ENCODE data around the gene CELF2.
A peak's percentile ranks its signal among the peaks of the same experiment; 100 is the strongest.

CELF2 gene

DNA sequence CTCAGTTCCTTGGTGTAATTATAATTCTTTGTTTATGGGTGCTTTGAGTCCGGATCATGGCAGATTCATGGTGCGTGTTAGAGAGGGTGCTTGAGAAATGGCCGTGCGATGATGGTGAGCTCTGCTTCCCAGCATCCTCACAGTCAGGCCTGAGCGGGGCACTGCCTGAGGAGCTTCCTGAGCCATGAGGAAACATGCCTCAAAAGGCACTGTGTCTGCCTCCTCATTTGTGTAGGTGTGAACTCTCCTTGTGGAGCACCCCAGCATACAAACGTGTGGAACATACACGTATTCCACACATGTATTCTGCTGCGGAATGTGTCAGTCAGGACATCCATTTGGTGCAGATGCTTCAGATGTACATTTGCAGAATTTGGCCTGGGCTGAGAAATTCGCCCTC lies 205.4 kb downstream of the CELF2 start:
- DNase-seq (ENCODE audit: low read depth in 3 of 3): no peak

DNA sequence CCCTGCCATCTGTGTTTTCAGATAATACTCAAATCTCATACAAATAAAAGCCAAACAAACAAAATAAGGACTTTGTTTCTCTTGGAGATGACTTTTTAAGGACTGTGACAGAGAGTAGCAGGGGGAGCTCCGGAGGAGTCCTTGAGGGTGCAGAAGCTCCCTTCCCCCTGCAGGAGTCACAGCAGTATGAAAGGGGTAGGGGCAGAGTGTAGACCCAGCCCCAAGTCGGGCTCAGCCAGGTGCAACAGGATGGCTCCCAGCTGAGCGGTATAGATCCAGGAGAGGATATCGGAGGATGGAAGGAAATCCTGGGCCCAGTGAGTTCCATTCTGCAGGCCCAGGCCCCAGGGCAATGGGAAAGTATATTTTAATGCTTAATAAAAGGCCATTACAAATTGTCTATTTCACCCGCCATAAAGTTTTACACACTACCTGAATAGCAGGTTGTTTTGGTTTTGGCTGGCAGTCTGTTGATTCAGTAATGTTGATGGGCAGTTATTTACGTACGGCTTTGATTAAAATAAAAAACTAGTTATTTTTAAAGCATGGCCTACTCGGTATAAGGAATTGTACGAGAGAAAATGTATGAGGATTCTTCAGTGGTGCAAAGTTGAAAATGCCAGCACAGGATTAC lies 206.0 kb downstream of the CELF2 start:
- no peak for DNase-seq (ENCODE audit: low read depth in 3 of 3)

DNA sequence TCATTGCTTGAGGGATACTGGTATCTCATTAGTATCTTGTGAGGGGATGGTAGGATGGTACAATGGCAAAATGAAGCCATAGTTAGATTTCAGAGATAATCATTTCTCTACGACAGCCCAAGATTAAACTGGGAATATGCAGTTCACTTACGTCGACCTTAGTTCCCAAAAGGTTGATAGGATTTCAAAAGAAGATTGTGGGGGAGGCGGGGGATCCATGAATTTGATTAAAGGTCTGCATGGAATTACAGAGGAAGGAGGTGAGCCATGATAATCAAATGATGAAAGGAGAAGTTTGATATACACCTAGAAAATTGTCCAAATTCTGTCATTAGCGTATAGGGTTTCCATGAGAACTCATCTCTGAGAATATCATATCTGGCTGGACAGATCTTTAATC lies 206.6 kb downstream of the CELF2 start:
- DNase-seq (ENCODE audit: low read depth in 3 of 3): no peak

DNA sequence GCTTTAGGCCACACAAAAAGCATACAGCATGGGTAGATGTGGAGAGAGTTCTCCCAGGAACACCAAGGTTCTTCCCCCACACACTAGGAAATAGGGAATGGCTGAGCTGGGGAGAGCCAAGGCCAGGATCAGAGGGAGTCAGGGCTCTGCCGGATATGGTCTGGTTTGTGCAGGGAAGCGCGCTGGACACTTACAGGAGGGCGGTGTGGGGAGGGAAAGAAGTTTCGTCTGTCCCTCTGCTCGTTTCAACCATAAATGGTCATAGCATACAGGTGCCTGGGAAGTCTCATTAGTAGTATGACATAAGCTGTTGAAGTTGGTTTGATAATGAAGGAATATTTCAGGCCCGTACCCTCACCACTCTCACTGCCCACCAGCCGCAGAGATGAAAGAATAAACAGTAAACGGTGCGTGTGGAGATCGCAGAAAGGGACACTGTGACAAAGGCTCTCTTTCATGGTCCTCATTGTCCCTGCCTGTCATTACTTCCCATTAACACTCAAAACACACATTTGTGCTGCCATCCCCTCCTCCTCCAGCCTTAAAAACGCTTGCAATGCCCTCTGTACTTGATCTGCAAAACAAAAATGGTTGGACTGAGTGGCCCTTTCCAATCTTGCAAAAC lies 207.2 kb downstream of the CELF2 start:
- DNase-seq (ENCODE audit: low read depth in 3 of 3): no peak

DNA sequence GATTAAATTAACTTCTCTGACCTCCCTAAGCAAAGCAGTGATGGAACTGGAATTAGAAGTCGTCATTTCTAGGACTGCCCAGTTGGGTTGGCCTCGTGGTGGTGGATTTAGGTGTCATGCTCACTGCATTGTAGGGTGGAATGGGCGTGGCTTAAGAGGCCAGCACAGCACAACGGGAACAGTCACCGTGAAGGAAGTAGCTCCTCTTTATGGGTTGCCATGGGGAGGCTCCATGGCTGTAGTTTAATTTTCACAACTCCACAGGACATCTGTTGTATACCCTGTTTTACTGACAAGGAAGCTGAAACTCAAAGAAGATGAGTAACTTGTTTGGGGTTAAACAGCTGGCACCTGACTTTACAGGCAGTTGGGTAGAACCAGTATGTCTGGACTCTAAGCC lies 208.3 kb downstream of the CELF2 start:
- DNase-seq (ENCODE audit: low read depth in 3 of 3): peak; percentile 51 to 68 (median 67)

DNA sequence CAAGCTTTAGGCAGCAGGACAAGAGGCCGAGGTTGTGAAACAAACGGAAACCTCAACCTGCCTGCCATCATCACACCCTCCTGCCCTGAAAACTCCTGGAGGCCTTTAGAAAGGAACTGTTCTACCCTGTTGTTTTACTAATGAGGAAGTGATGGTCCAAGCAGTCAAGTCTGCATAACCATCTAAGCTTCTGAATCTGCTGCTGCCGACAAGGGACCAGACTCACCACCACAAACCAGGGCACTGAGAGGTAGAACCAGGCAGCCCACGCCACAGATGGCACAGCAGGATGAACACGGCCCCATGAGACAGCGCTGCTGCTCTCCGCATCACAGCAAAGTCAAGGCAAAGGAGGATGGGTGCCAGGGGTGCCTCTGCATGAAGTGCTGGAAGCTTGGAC lies 209.4 kb downstream of the CELF2 start:
- DNase-seq (ENCODE audit: low read depth in 3 of 3): no peak

DNA sequence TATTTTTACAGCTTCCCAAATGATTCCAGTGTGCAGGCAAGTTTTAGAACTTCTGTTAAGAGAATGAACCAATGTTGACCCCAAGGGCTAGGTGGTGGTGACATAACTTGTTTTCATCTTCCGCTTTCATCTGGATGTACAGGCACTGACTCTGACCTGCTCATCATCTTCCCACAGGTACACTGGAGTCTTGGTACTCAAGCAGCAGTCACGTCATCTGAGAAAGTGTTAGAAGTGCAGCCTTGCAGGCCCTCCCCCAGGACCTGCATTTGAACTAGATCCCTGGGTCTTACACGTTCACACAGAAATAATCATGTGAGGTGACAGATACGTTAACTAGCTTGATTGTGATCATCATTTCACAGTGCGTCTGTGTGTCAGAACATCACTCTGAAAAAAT lies 212.2 kb downstream of the CELF2 start:
- no peak for DNase-seq (ENCODE audit: low read depth in 3 of 3)

DNA sequence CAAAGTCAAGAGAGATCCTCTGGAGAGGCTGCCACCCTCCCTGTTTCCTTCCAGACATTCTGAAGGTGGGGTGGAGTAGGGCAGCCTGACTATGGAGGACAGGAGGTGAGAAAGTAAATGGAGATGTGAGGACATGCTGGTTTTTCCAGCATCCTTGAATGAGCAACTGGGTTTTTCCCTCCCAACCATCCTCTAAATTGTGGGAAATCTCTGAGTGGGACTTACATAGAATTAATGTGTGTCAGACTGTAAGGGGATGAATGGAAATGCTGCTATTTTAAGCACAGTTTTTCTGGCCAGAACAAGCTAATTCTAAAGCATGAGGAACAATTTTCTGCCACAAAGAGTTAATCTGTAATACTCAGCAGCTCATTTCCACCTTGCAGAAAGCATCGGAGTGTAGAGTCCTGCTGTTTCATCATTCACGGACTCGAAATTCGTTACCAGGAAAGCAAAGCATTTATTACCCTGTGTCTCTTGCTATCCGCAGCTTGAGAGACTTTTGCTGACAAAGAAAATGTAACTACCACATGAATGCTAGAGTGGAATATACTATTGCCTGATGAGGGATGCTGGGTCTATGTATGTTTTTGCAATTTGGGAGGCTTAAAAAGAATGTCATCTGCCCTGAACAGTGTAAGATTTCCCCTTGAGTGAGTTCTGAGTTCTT lies 213.0 kb downstream of the CELF2 start:
- no peak for DNase-seq (ENCODE audit: low read depth in 3 of 3)

- DNase-seq (ENCODE audit: low read depth in 3 of 3): no peak
These were observed 213.6 kb downstream of the CELF2 start for GRCh38 chr10:11231285-11231684.

DNA sequence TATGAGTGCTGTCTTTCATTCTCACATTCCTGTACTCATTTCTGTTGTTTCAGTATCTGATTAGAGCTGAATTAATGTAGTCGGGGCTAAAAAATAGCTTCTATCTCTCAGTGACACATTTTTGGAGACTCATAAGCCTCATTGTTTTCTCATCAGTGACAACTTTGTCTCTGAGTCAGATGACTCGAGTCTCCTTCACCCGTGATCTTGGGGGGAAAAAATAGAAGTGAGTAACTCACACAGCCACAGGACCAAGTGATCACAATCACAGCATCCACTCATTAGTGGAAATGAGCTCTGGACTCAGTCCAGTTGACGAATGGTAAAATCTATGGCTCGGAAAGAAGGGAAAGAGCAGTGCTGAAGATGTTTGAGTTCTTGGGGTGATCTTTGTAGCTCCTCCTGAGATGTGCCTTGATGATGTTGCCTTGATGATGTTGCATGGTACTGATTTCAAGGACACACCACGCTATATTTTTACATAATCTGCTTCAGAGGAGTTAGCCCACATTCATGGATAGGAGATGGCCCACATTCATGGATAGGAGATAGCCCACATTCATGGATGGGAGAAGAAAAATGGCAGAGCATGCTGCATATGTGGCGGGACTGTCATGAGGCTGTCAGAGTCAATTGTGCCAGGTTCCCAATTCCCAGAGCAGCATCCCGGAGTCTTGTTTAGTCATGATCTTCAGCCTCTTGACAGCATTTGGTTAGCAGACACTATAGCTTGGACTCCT lies 214.7 kb downstream of the CELF2 start:
- no peak for DNase-seq (ENCODE audit: low read depth in 3 of 3)

DNA sequence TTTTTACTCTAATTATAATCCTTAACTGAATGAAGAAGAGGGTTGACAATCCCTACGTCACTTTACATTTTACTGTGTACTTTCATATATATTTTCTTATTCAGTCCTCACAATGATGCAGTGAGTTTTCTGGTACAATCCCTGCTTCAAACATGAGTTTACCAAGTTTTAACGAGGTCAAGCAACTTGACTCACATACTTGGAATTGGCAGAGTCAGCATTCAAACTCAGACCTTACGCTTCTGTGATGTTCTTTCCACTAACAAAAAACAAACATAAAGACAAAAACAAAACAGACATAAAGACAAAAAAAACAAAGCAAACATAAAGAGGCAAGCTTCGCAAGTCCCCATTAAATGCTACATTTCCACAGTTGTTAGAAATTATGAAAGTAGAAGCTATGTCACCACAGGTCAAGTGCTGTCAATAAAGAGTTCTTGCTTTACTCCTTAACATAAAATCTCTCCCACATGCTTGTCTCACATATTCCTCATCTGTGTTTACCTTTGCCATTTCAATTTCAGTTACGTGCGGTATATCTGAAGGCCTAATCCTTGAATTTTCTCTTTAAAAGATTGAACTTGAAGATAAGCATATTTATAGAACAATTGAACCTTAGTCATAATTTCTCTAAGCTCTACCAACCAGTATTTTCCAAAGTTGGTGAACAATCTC lies 217.3 kb downstream of the CELF2 start:
- no peak for DNase-seq (ENCODE audit: low read depth in 3 of 3)

DNA sequence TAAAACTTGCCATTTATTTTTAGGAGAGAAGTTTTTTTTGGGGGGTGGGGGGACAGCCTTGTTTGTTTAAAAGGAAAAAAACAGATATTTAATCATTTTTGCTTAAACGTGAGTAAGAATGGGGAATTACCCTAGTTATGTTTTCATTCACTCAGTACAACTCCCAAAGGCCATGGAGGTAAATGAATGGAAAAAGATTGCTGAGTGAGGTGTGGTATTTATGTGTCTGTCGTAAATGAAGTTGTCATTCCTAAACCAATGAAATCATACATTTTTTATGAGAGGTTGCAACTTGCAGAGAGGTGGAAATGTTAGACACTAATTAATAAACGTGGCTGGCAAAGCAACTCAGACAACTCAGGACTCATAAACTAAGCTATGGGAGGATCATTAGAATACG lies 218.1 kb downstream of the CELF2 start:
- no peak for DNase-seq (ENCODE audit: low read depth in 3 of 3)

- DNase-seq (ENCODE audit: low read depth in 3 of 3): no peak
These were observed 218.6 kb downstream of the CELF2 start for GRCh38 chr10:11236234-11236633.

DNA sequence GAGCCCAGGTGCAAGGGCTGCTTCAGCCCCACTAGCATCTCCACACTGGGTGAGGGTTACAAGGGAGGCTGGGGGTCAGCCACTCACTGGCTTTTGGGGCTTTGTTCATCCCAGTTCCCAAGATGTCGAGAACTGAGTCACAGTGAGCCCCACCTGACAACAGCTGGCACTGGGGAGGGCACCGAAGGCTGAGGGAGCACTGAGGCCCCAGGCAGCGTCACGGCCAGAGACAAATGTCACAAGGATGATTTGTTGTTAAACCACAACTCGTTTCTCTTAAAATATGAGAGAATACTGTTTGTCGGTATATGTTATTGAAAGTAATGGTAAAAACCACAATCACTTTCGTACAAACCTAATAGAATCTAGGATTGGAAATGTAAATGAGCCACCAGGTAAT lies 219.9 kb downstream of the CELF2 start:
- DNase-seq (ENCODE audit: low read depth in 3 of 3): peak in 1 of 3 donors; percentile 43

DNA sequence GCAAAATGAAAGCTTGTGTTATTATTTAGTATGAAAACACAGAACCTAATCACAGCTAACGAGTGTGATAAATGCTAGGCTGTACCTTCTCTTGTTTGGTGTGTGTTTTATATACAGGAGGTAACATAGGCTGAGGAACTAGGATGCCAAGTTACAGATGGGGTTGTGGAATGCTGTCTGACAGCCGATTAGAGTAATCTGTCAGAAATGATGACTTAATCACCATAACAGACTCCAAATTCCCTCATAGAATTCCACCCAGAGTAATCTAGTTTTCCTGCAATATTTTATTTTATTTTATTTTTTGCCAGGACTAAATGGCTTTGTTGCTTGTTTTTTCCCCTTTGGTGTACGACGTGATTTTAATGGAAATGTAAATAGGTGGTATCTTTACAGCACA lies 221.2 kb downstream of the CELF2 start:
- no peak for DNase-seq (ENCODE audit: low read depth in 3 of 3)

DNA sequence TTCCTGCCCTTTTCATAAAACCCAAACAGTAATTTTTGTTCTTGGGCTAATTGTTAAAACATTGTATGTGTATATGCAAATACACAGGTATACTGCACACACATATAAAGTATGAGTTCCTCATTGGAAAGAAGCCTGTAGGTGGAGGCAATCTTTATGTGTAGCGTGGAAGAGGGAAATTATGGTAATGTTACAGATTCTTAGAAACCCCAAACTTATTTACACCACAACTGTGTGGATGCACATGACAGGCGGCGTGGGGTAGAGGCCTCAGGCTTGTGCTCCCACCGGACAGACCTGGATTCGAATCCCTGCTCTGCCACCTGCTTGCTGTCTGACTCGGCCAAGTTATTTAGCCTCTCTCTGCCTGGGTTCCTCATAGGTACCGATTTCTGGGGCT lies 223.0 kb downstream of the CELF2 start:
- DNase-seq (ENCODE audit: low read depth in 3 of 3): no peak

GRCh38 chr10:11242443-11243387 lies 225.0 kb downstream of the CELF2 start:
- DNase-seq (ENCODE audit: low read depth in 3 of 3): no peak

DNA sequence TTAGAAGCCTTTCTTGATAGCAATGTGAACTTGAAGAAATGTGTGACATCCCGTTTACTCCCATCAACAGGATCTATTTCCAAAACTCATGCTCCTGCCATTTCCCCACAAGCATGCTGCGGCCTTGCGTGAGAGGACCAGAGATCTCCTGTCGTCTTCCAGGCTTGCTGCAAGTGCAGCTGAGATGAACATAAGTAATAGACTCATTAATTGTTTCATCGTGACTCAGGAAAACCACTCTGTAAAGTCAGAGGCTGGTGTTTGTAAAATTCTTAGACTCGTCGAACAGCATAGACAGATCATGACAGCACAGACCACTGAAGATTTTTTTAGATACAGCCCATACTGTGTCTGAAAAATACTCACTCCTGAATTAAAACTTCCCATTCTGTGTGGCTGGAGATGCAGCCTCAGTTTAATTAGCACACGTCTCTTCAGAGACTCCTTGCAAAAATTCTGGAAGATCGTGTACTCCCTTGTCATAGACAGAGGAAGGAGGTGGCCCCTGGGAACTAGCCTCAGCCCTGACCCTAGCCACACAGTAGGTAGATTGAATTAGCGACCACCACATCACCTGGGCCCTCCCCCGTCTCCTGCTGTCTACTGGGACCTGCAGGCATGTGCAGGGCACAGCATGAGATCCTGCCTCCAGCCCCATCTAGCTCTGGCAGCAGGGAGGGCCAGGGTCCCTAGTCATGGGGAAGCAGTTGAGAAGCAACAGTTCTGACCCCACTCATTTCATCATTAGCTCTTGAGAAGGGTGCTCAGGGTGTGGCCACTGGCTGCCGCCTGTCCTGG lies 226.0 kb downstream of the CELF2 start:
- DNase-seq (ENCODE audit: low read depth in 3 of 3): no peak

DNA sequence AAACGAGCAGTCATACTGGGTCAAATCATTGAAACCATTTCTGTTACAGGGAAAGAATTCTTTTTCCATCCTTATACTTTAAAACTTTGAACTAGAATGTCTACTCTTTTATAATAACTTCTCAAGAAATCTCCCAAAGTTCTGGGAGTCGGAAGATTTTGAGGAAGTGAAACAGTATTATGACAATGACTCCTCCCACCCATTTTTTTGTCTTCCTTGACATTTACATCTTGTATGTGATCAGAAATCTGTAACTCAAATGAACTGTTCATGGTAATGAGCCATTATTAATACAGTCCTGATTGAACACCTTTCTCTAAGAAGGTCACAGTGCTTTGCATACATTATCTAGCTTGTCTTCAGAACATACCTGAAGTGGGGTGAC lies 227.4 kb downstream of the CELF2 start:
- DNase-seq (ENCODE audit: low read depth in 3 of 3): no peak

DNA sequence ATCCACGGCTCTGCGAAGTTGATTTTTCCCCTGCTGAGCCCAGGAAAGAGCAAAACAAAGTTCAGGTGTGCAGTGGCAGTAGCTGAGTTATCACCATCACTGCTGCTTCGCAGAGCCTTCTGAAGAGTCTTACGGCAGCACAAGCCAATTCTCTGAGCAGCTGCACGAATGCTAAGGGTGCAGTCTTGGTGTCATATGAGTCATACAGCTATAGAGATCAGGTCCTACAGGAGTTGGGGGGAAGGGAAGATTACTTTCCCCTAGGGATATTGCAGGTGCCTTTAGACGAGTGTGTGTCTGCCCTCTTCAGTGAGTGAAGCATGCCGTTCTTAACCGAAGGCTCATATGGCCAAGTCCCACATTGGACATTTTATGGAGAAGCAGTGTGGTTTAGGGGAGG lies 227.8 kb downstream of the CELF2 start:
- no peak for DNase-seq (ENCODE audit: low read depth in 3 of 3)

All from stimulated activated CD4-positive, alpha-beta T cell treated with anti-CD3 and anti-CD28 coated beads, TNF-alpha, amount 100 ng/mL, for 48 hours (primary cell).